GM21360 (cell line): ENCODE data around the gene SUSD2.
"Not testable (repeated sequence)": the region's sequence is repeated elsewhere in the genome, so short reads cannot be mapped to it uniquely, and the experiment has no call there.

Source experiments
- ATAC-seq: cut with Tn5 transposase; IDR thresholded peaks from one replicate; pipeline ENCODE4 v1.9.1; 2021; ENCODE audit warnings: mild to moderate bottlenecking, moderate library complexity; ENCODE audit not compliant: unreplicated experiment

SUSD2 gene

GRCh38 chr22:24181088-24181995, at the start of gene SUSD2:
SUSD2 (plus strand) TSS chr22:24181487; CDS start chr22:24181520, 33 bp downstream.
- ATAC-seq, result no peak

- ATAC-seq, result no peak
Observed at GRCh38 chr22:24133187-24133965, 47.9 kb upstream of the SUSD2 start.

- ATAC-seq, result no peak
Observed at GRCh38 chr22:24134090-24134846, 47.0 kb upstream of the SUSD2 start.

GRCh38 chr22:24136533-24136932, 44.8 kb upstream of the SUSD2 start:
- not testable (repeated sequence) for ATAC-seq

GRCh38 chr22:24137595-24137994, 43.7 kb upstream of the SUSD2 start:
- ATAC-seq, result no peak

- ATAC-seq, result no peak
Observed at GRCh38 chr22:24138649-24139420, 42.5 kb upstream of the SUSD2 start.

- ATAC-seq, result no peak
Observed at GRCh38 chr22:24140357-24140756, 40.9 kb upstream of the SUSD2 start.

GRCh38 chr22:24141586-24141985, 39.7 kb upstream of the SUSD2 start:
- no peak for ATAC-seq

- no peak for ATAC-seq
Observed at GRCh38 chr22:24142241-24142640, 39.0 kb upstream of the SUSD2 start.

GRCh38 chr22:24142831-24143230, 38.5 kb upstream of the SUSD2 start:
- ATAC-seq, result no peak

- no peak for ATAC-seq
Observed at GRCh38 chr22:24144056-24144777, 37.1 kb upstream of the SUSD2 start.

- no peak for ATAC-seq
Observed at GRCh38 chr22:24144778-24145085, 36.6 kb upstream of the SUSD2 start.

- ATAC-seq, result no peak
Observed at GRCh38 chr22:24145446-24146193, 35.7 kb upstream of the SUSD2 start.

GRCh38 chr22:24146194-24146616, 35.1 kb upstream of the SUSD2 start:
- no peak for ATAC-seq

GRCh38 chr22:24146791-24147353, 34.4 kb upstream of the SUSD2 start:
- ATAC-seq, result no peak

- ATAC-seq, result no peak
Observed at GRCh38 chr22:24147666-24148065, 33.6 kb upstream of the SUSD2 start.

GRCh38 chr22:24148266-24149197, 32.8 kb upstream of the SUSD2 start:
- ATAC-seq, result no peak

- ATAC-seq, result no peak
Observed at GRCh38 chr22:24149198-24149590, 32.1 kb upstream of the SUSD2 start.
